Measurements from ENCODE around the gene PLCD1. TPM values are rescaled to one million over a fixed set of nuclear protein-coding genes. Genes with fewer than 3 reads are reported as not detected.

The PLCD1 gene
- total RNA-seq, 2 experiments from 2014 or later, result 36.2 to 38.0 TPM

DNA sequence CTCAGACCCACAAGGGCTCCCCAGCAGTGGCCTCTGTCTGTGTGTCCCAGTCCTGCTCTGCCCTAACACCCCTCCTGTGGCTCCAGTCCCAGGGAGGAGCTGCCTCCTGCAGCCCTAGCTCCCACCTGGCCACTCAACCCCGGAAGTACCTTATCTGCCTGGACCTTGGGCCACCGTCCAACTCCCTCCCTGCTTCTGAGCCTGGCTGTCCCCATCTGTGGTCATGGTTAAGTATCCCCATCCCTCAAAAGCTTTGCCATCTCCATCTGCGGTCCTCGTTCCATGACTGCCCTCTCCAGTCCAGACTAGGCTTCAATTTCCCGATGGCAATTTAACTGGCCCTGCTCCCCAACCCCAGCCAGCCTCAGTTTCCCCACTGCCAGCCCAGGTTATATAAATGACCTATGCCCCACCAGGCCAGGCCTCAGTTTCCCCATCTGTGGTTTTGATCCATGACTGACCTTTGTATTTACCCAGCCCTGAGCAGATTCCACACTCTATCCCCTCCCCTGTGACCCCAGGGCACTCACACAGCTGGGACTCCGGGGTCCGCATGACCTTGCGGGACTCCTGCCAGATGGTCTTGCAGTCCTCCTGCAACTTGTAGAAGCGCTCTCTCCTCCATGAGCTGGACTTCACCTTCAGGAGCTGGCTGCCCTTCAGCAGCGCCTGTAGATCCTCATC is 9.6 kb downstream of the PLCD1 start:
- H3K36me3 Mint-ChIP-seq (ENCODE audit: low read depth), result peaks cover 42% of the 10 kb centered on the region
- DNase-seq, result no peak
- H3K9me3 Mint-ChIP-seq, result peaks cover 2% of the 10 kb centered on the region
- ChIA-PET CTCF (interaction anchor here (1.2 kb wide), 2 partner anchors 19 to 52 kb away, joined by 3 read pairs; partner anchors contain the start of gene DLEC1), POLR2A (no interaction called here)
- peaks cover 18% of the 10 kb centered on the region for H3K4me1 Mint-ChIP-seq
- H3K4me3 Mint-ChIP-seq, result no peak overlapping the region
- H3K27me3 Mint-ChIP-seq, result no peaks in the 10 kb centered on the region
- no peak overlapping the region for H3K27ac Mint-ChIP-seq

DNA sequence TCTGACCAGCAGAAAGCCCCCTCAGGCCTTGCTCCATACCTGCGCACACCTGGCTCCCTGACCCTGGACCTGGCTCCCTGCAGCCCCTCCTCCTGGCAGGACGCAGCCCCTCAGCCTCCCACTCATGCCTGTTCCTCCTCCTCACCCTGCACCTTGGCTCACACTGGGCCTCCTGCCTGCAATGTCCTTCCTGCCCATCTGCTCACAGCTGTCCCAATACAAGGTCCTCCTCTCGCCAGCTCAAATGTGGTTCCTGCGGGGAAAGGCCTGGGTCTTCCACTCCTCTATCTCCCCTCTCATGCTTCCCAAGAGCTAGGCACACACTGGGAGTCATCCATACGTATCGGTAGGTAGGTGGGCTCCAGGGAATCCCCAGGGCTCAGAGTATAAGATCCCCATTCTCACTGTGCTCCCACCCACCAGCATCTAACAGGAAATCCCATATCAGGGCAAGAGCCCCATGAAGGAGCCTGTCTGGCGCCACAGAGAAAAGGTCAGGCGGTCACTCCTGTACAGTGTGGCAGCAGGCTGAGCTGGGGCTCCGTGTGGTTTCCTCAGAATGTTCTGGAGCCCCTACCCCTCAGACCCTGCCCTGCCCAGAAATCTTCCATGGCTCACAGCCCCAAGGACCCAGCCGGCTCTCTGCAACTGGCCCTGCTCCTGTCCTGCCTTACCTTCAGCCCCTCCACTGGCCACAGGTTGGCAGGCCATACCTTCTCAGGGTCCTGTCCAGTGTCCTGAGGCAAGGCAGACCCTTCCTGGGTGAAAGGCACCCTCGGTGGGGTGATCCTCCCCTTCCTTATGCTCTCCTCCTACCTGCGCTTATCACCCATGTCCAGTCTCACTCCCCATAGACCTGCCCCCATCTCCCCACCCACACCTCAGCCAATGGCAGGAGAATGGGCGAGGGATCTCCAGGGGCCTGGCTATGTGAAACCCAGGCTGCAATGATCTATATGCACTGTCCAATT is 10.9 kb downstream of the PLCD1 start:
- no peak overlapping the region for H3K4me3 Mint-ChIP-seq
- ChIA-PET CTCF (interaction anchor here (1.2 kb wide), 1 partner anchor 20 kb away, joined by 3 read pairs; the partner anchor contains the start of gene DLEC1), POLR2A (no interaction called here)
- no peak overlapping the region for H3K27ac Mint-ChIP-seq
- H3K9me3 Mint-ChIP-seq, result peaks cover 2% of the 10 kb centered on the region
- H3K27me3 Mint-ChIP-seq, result no peaks in the 10 kb centered on the region
- no peak for DNase-seq
- H3K4me1 Mint-ChIP-seq, result peaks cover 14% of the 10 kb centered on the region
- peaks cover 48% of the 10 kb centered on the region for H3K36me3 Mint-ChIP-seq (ENCODE audit: low read depth)

GRCh38 chr3:38017445-38018295 is 11.8 kb downstream of the PLCD1 start:
- H3K4me1 Mint-ChIP-seq, result peaks cover 6% of the 10 kb centered on the region
- H3K4me3 Mint-ChIP-seq, result no peak overlapping the region
- no peaks in the 10 kb centered on the region for H3K27me3 Mint-ChIP-seq
- H3K27ac Mint-ChIP-seq, result no peak overlapping the region
- no peak for DNase-seq
- ChIA-PET CTCF (interaction anchor here (2.1 kb wide), 1 partner anchor 14 kb away, joined by 5 read pairs; no protein-coding TSS in a partner anchor), POLR2A (no interaction called here)
- peaks cover 2% of the 10 kb centered on the region for H3K9me3 Mint-ChIP-seq
- H3K36me3 Mint-ChIP-seq (ENCODE audit: low read depth), result peaks cover 48% of the 10 kb centered on the region

GRCh38 chr3:38016847-38017444 is 12.5 kb downstream of the PLCD1 start:
- CTCF ChIA-PET, result interaction anchor here (1.3 to 2.1 kb wide), 2 partner anchors 13 to 20 kb away, joined by 3 to 5 read pairs; no protein-coding TSS in a partner anchor
- POLR2A ChIA-PET, result no interaction called here
- no peak for DNase-seq

GRCh38 chr3:38016410-38016809 is 13.0 kb downstream of the PLCD1 start:
- H3K27ac Mint-ChIP-seq, result no peak overlapping the region
- H3K27me3 Mint-ChIP-seq, result no peaks in the 10 kb centered on the region
- H3K4me3 Mint-ChIP-seq, result no peak overlapping the region
- no peak for DNase-seq
- H3K9me3 Mint-ChIP-seq, result peaks cover 2% of the 10 kb centered on the region
- POLR2A ChIA-PET, result interaction anchor here (1.2 kb wide), 1 partner anchor 9 kb away, joined by 3 read pairs; no protein-coding TSS in a partner anchor
- H3K36me3 Mint-ChIP-seq (ENCODE audit: low read depth), result peaks cover 48% of the 10 kb centered on the region
- H3K4me1 Mint-ChIP-seq, result peaks cover 1% of the 10 kb centered on the region
- CTCF ChIA-PET, result interaction anchor here (1.3 to 2.1 kb wide), 2 partner anchors 13 to 20 kb away, joined by 3 to 5 read pairs; no protein-coding TSS in a partner anchor

More at GRCh38 chr3:38016847-38017444, 12.5 kb downstream of the PLCD1 start:
- Mint-ChIP-seq H3K27me3 (no peaks in the 10 kb centered on the region), H3K9me3 (peaks cover 2% of the 10 kb centered on the region), H3K4me3 (no peak overlapping the region), H3K4me1 (peaks cover 4% of the 10 kb centered on the region), H3K36me3 (ENCODE audit: low read depth) (peaks cover 48% of the 10 kb centered on the region), H3K27ac (no peak overlapping the region)

DNA sequence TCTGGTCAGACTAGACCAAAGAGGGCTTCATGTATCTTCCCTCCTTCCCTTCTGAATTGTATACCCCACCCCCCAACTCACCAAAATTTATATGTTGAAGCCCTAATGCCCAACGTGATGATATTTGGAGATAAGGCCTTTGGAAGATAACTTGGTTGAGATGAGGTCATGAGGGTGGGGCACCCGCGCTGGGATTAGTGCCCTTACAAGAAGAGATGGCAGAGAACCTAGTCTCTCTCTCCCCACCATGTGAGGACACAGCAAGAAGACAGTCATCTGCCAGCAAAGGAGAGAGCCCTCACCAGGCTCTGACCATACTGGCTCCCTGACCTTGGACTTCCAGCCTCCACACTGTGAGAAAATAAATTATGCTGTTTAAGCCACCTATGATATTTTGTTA is 13.5 kb downstream of the PLCD1 start:
- CTCF ChIA-PET, result interaction anchor here (1.3 to 2.1 kb wide), 2 partner anchors 12 to 19 kb away, joined by 3 to 5 read pairs; no protein-coding TSS in a partner anchor
- no peak for DNase-seq
- H3K27me3 Mint-ChIP-seq, result no peaks in the 10 kb centered on the region
- peaks cover 2% of the 10 kb centered on the region for H3K9me3 Mint-ChIP-seq
- peaks cover 48% of the 10 kb centered on the region for H3K36me3 Mint-ChIP-seq (ENCODE audit: low read depth)
- H3K4me3 Mint-ChIP-seq, result no peak overlapping the region
- no peak overlapping the region for H3K27ac Mint-ChIP-seq
- POLR2A ChIA-PET, result interaction anchor here (1.2 kb wide), 1 partner anchor 9 kb away, joined by 3 read pairs; no protein-coding TSS in a partner anchor
- peaks cover 1% of the 10 kb centered on the region for H3K4me1 Mint-ChIP-seq

- Mint-ChIP-seq H3K27me3 (no peaks in the 10 kb centered on the region), H3K9me3 (peaks cover 2% of the 10 kb centered on the region), H3K27ac (no peak overlapping the region), H3K36me3 (ENCODE audit: low read depth) (peaks cover 50% of the 10 kb centered on the region), H3K4me1 (peaks cover under 1% of the 10 kb centered on the region), H3K4me3 (no peak overlapping the region)
- no peak for DNase-seq
- POLR2A ChIA-PET, result interaction anchor here (1.2 kb wide), 1 partner anchor 8 kb away, joined by 3 read pairs; no protein-coding TSS in a partner anchor
- CTCF ChIA-PET, result interaction anchor here (1.3 to 2.1 kb wide), 2 partner anchors 12 to 19 kb away, joined by 3 to 5 read pairs; no protein-coding TSS in a partner anchor
Measured at GRCh38 chr3:38015485-38015884, 14.0 kb downstream of the PLCD1 start.

DNA sequence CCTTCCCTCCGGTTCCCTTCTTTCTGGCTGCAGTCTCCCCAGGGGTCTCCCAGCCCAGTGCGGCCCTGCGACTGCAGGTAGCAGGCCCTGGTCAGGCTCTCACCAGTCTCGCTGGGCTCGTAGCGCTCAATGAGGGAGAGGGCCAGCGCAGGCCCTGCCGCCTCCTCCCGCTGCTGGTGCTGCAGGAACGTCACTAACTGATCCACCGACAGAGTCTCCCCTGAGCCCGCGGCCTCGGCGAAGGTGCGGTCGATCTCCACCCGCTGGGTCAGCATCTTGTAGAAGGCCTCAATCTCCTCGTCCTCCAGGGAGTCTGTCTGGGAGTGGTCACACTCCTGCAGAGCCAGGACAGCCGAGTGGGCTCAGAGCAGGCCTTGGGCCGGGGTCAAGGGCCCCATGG is 18.3 kb downstream of the PLCD1 start:
- Mint-ChIP-seq H3K4me1 (no peaks in the 10 kb centered on the region), H3K9me3 (peaks cover 2% of the 10 kb centered on the region), H3K4me3 (no peak overlapping the region), H3K27me3 (no peaks in the 10 kb centered on the region), H3K27ac (no peak overlapping the region), H3K36me3 (ENCODE audit: low read depth) (peaks cover 34% of the 10 kb centered on the region)
- no peak for DNase-seq
- POLR2A ChIA-PET, result interaction anchor here (0.8 to 1.5 kb wide), 2 partner anchors 11 to 28 kb away, joined by 3 to 4 read pairs; partner anchors contain the start of gene DLEC1
- CTCF ChIA-PET, result interaction anchor here (0.5 to 1.1 kb wide), 3 partner anchors 10 to 158 kb away, joined by 3 to 5 read pairs (median 4); no protein-coding TSS in a partner anchor

DNA sequence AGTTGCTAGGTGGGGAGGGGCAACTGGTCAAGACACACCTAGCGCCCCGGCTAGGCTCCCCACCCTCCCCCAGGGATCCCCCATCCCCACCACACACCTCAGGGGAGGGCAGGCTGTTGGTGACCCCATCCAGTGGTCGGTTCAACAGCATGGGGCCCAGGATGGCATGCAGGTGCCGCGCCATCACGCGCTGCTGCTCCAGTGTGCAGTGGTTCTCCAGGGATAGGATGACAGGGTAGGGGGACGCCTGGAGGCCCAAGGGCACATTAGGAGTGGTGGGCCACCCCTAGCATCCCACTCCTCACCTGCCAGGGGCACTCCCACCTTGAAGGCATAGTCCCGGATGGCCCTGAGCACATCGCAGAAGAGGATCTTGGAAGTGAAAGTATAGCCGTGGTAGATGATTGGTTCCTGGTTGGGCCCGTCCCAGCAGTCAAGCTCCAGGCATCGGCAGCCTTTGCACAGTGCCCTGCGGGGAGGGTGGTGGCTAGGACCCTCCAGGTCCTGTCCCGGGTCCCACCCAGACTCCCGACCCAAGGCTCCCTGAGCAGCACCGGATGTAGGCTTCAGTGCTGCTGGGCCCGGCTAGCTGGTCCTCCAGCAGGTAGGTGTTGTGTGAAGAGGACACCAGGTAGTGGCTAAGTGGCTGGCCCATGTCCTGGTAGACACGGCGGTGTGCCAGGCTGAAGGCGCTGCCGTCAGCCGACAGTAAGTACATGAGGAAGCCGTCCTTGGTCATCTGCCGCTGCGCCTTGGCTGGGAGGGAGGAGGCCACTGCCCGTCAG is 19.4 kb downstream of the PLCD1 start:
- no peak overlapping the region for H3K4me3 Mint-ChIP-seq
- DNase-seq, result no peak
- no peak overlapping the region for H3K27ac Mint-ChIP-seq
- CTCF ChIA-PET, result no interaction called here
- peaks cover 22% of the 10 kb centered on the region for H3K36me3 Mint-ChIP-seq (ENCODE audit: low read depth)
- no peaks in the 10 kb centered on the region for H3K9me3 Mint-ChIP-seq
- no peaks in the 10 kb centered on the region for H3K27me3 Mint-ChIP-seq
- H3K4me1 Mint-ChIP-seq, result peaks cover under 1% of the 10 kb centered on the region
- POLR2A ChIA-PET, result no interaction called here

GRCh38 chr3:38008971-38009580 is 20.4 kb downstream of the PLCD1 start:
- peaks cover 20% of the 10 kb centered on the region for H3K36me3 Mint-ChIP-seq (ENCODE audit: low read depth)
- no peak overlapping the region for H3K27ac Mint-ChIP-seq
- DNase-seq, result no peak
- ChIA-PET CTCF (no interaction called here), POLR2A (no interaction called here)
- H3K27me3 Mint-ChIP-seq, result no peaks in the 10 kb centered on the region
- H3K4me3 Mint-ChIP-seq, result no peak overlapping the region
- no peaks in the 10 kb centered on the region for H3K9me3 Mint-ChIP-seq
- peaks cover 9% of the 10 kb centered on the region for H3K4me1 Mint-ChIP-seq

- H3K4me3 Mint-ChIP-seq, result no peak overlapping the region
- ChIA-PET POLR2A (no interaction called here), CTCF (no interaction called here)
- no peaks in the 10 kb centered on the region for H3K27me3 Mint-ChIP-seq
- no peak for DNase-seq
- H3K9me3 Mint-ChIP-seq, result no peaks in the 10 kb centered on the region
- H3K4me1 Mint-ChIP-seq, result peaks cover 11% of the 10 kb centered on the region
- H3K27ac Mint-ChIP-seq, result no peak overlapping the region
- peaks cover 19% of the 10 kb centered on the region for H3K36me3 Mint-ChIP-seq (ENCODE audit: low read depth)
Measured at GRCh38 chr3:38008191-38008701, 21.2 kb downstream of the PLCD1 start.
